Measurements from ENCODE around the gene SH3BGRL2.

SH3BGRL2 gene

GRCh38 chr6:79705456-79705995 is 74.4 kb downstream of the SH3BGRL2 start:
- H3K27me3 ChIP-seq (ENCODE audit: insufficient read depth, low read length, poor library complexity): no peaks in the 10 kb centered on the region
- no peaks in the 10 kb centered on the region for H3K9me3 ChIP-seq (ENCODE audit: insufficient read depth, low read length, severe bottlenecking)
- no peaks in the 10 kb centered on the region for H3K4me1 ChIP-seq (ENCODE audit: insufficient read depth, low read length)
- H3K79me2 ChIP-seq (ENCODE audit: insufficient read depth, low read length): no peaks in the 10 kb centered on the region
- no peak overlapping the region for H2AFZ ChIP-seq (ENCODE audit: low read depth, low read length)
- no peak for DNase-seq
- no peaks in the 10 kb centered on the region for H3K36me3 ChIP-seq (ENCODE audit: insufficient read depth, low read length)
- ATAC-seq (ENCODE audit: insufficient read depth, low read depth): no peak
- H3K4me3 ChIP-seq (ENCODE audit: low read depth in 1 of 2, low read length in 2 of 2): no peak overlapping the region
- H3K27ac ChIP-seq (ENCODE audit: low read length): no peak overlapping the region
- H3K9ac ChIP-seq (ENCODE audit: low read depth, low read length): no peak overlapping the region
- TF ChIP-seq, protein P1, sequence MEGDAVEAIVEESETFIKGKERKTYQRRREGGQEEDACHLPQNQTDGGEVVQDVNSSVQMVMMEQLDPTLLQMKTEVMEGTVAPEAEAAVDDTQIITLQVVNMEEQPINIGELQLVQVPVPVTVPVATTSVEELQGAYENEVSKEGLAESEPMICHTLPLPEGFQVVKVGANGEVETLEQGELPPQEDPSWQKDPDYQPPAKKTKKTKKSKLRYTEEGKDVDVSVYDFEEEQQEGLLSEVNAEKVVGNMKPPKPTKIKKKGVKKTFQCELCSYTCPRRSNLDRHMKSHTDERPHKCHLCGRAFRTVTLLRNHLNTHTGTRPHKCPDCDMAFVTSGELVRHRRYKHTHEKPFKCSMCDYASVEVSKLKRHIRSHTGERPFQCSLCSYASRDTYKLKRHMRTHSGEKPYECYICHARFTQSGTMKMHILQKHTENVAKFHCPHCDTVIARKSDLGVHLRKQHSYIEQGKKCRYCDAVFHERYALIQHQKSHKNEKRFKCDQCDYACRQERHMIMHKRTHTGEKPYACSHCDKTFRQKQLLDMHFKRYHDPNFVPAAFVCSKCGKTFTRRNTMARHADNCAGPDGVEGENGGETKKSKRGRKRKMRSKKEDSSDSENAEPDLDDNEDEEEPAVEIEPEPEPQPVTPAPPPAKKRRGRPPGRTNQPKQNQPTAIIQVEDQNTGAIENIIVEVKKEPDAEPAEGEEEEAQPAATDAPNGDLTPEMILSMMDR (IDR thresholded peaks at IDR 0.05; ENCODE audit: borderline replicate concordance, extremely low read depth, low read length, poor library complexity, severe bottlenecking): no peak
- no peak for TF ChIP-seq EZH2 (IDR thresholded peaks at IDR 0.05; ENCODE audit: borderline replicate concordance, low read depth, low read length, severe bottlenecking)
- no peaks in the 10 kb centered on the region for H4K20me1 ChIP-seq (ENCODE audit: insufficient read depth, low read length)
- H3K4me2 ChIP-seq (ENCODE audit: insufficient read depth, low read length): no peak overlapping the region

GRCh38 chr6:79706527-79706926 is 75.4 kb downstream of the SH3BGRL2 start:
- Histone ChIP-seq H3K9me3 (ENCODE audit: insufficient read depth, low read length, severe bottlenecking) (no peaks in the 10 kb centered on the region), H3K27ac (ENCODE audit: low read length) (no peak overlapping the region), H3K27me3 (ENCODE audit: insufficient read depth, low read length, poor library complexity) (no peaks in the 10 kb centered on the region), H3K4me3 (ENCODE audit: low read depth in 1 of 2, low read length in 2 of 2) (no peak overlapping the region), H3K4me1 (ENCODE audit: insufficient read depth, low read length) (no peaks in the 10 kb centered on the region), H3K36me3 (ENCODE audit: insufficient read depth, low read length) (no peaks in the 10 kb centered on the region), H3K9ac (ENCODE audit: low read depth, low read length) (no peak overlapping the region), H4K20me1 (ENCODE audit: insufficient read depth, low read length) (no peaks in the 10 kb centered on the region), H3K4me2 (ENCODE audit: insufficient read depth, low read length) (no peak overlapping the region), H2AFZ (ENCODE audit: low read depth, low read length) (no peak overlapping the region), H3K79me2 (ENCODE audit: insufficient read depth, low read length) (no peaks in the 10 kb centered on the region)
- TF ChIP-seq, protein P1 (IDR thresholded peaks at IDR 0.05; ENCODE audit: borderline replicate concordance, extremely low read depth, low read length, poor library complexity, severe bottlenecking): no peak
- TF ChIP-seq EZH2 (IDR thresholded peaks at IDR 0.05; ENCODE audit: borderline replicate concordance, low read depth, low read length, severe bottlenecking): no peak
- DNase-seq (no peak), ATAC-seq (ENCODE audit: insufficient read depth, low read depth) (no peak)

- Histone ChIP-seq H3K4me3 (ENCODE audit: low read depth in 1 of 2, low read length in 2 of 2) (no peak overlapping the region), H3K9me3 (ENCODE audit: insufficient read depth, low read length, severe bottlenecking) (no peaks in the 10 kb centered on the region), H3K4me1 (ENCODE audit: insufficient read depth, low read length) (no peaks in the 10 kb centered on the region), H3K27ac (ENCODE audit: low read length) (no peak overlapping the region), H3K9ac (ENCODE audit: low read depth, low read length) (no peak overlapping the region), H3K79me2 (ENCODE audit: insufficient read depth, low read length) (no peaks in the 10 kb centered on the region), H4K20me1 (ENCODE audit: insufficient read depth, low read length) (no peaks in the 10 kb centered on the region), H2AFZ (ENCODE audit: low read depth, low read length) (no peak overlapping the region), H3K4me2 (ENCODE audit: insufficient read depth, low read length) (no peak overlapping the region), H3K36me3 (ENCODE audit: insufficient read depth, low read length) (no peaks in the 10 kb centered on the region), H3K27me3 (ENCODE audit: insufficient read depth, low read length, poor library complexity) (no peaks in the 10 kb centered on the region)
- DNase-seq: no peak
- TF ChIP-seq EZH2 (IDR thresholded peaks at IDR 0.05; ENCODE audit: borderline replicate concordance, low read depth, low read length, severe bottlenecking): no peak
- TF ChIP-seq, protein P1 (IDR thresholded peaks at IDR 0.05; ENCODE audit: borderline replicate concordance, extremely low read depth, low read length, poor library complexity, severe bottlenecking): no peak
- ATAC-seq (ENCODE audit: insufficient read depth, low read depth): no peak
Measured at GRCh38 chr6:79707621-79708020, 76.5 kb downstream of the SH3BGRL2 start.

Data from DND-41 (cell line).